Measurements from ENCODE around the gene EGFR.

DNA sequence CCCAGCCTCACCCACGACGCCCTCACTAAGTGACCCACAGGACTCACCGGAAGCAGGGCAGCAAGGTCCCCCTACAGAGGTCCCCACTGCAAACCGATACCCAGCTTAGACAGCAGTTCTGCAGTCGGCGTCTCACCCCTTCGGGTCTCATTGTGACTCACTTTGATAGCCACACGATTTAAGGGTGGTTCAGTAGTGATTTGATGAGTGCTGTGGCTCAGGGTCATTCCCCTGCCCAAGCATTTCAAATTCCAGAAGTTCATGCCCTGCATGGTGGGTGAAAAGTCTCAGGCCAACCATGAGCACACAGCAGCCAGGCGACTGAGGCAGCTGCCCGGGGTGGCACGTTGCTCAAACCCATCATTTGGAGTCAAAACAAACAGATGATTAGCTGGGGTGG lies 93.2 kb downstream of the EGFR start:
- TF ChIP-seq, protein P1, sequence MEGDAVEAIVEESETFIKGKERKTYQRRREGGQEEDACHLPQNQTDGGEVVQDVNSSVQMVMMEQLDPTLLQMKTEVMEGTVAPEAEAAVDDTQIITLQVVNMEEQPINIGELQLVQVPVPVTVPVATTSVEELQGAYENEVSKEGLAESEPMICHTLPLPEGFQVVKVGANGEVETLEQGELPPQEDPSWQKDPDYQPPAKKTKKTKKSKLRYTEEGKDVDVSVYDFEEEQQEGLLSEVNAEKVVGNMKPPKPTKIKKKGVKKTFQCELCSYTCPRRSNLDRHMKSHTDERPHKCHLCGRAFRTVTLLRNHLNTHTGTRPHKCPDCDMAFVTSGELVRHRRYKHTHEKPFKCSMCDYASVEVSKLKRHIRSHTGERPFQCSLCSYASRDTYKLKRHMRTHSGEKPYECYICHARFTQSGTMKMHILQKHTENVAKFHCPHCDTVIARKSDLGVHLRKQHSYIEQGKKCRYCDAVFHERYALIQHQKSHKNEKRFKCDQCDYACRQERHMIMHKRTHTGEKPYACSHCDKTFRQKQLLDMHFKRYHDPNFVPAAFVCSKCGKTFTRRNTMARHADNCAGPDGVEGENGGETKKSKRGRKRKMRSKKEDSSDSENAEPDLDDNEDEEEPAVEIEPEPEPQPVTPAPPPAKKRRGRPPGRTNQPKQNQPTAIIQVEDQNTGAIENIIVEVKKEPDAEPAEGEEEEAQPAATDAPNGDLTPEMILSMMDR (IDR thresholded peaks at IDR 0.05), result no peak
- TF ChIP-seq GATA3 (IDR thresholded peaks at IDR 0.05; ENCODE audit: borderline replicate concordance) (no peak), RCOR1 (IDR thresholded peaks at IDR 0.05; ENCODE audit: low read depth, low read length) (no peak), RAD21 (conservative IDR thresholded peaks at IDR 0.05 in 1 of 2, IDR thresholded peaks at IDR 0.05 in 1 of 2) (no peak), PHF8 (IDR thresholded peaks at IDR 0.05; ENCODE audit: borderline replicate concordance, low read depth) (no peak), JUNB (IDR thresholded peaks at IDR 0.05) (no peak)
- TF ChIP-seq, protein P2, sequence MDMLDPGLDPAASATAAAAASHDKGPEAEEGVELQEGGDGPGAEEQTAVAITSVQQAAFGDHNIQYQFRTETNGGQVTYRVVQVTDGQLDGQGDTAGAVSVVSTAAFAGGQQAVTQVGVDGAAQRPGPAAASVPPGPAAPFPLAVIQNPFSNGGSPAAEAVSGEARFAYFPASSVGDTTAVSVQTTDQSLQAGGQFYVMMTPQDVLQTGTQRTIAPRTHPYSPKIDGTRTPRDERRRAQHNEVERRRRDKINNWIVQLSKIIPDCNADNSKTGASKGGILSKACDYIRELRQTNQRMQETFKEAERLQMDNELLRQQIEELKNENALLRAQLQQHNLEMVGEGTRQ (IDR thresholded peaks at IDR 0.05), result no peak
- TF ChIP-seq, protein P3, sequence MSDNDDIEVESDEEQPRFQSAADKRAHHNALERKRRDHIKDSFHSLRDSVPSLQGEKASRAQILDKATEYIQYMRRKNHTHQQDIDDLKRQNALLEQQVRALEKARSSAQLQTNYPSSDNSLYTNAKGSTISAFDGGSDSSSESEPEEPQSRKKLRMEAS (IDR thresholded peaks at IDR 0.05), result no peak
- TF ChIP-seq, protein P4, sequence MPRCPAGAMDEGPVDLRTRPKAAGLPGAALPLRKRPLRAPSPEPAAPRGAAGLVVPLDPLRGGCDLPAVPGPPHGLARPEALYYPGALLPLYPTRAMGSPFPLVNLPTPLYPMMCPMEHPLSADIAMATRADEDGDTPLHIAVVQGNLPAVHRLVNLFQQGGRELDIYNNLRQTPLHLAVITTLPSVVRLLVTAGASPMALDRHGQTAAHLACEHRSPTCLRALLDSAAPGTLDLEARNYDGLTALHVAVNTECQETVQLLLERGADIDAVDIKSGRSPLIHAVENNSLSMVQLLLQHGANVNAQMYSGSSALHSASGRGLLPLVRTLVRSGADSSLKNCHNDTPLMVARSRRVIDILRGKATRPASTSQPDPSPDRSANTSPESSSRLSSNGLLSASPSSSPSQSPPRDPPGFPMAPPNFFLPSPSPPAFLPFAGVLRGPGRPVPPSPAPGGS (IDR thresholded peaks at IDR 0.05), result no peak

Data from A549 (cell line).